ENCODE results near the gene UNC45A. TPM values are rescaled to one million over a fixed set of nuclear protein-coding genes. Genes with fewer than 3 reads are reported as not detected.

The UNC45A gene
- total and polyA plus RNA-seq, 2 of the 4 experiments (the other 2 are of a cell fraction) = 68.9 to 100 TPM

DNA sequence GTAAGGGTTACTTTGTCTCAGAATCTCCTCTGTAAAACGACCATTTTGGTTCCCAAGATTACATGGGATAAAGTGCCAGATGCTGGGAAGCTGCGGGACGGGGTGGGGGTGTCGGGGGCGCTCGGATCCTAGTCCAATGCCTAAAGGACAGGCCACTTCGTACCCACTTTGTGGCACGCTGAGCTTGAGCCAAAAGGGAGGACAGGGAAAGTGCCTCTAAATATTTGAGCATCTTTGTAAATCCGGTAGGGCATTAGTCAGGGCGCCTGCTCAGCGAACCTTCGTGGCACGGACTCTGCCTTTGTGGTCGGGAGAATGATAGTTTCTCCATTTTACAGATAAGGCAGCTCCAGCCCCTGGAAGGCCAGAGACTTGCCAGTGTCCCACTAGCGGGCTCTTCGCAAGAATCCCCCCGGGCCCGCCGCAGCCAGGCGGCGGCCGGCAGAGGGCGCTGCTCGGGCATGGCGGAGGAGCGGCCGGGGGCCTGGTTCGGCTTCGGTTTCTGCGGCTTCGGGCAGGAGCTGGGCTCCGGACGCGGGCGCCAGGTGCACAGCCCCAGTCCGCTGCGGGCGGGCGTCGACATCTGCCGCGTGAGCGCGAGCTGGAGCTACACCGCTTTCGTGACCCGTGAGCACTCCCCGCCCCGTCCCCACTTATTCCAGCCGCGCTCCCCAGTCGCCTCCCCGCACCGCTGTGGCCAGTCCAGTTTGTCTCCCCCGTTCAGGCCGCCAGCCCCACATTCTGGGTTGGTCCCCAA lies 21.4 kb downstream of the UNC45A start (continued):
- TF ChIP-seq RAD21 (IDR thresholded peaks at IDR 0.05; ENCODE audit: low read length) (peak; percentile 61), CHD1 (IDR thresholded peaks at IDR 0.05; ENCODE audit: low read depth, low read length) (no peak), NFE2L2 (IDR thresholded peaks at IDR 0.05; ENCODE audit: low read depth, low read length) (no peak)

Data from IMR-90 (cell line).